Measurements from ENCODE around the gene LRMDA. TPM values are rescaled to one million over a fixed set of nuclear protein-coding genes. Genes with fewer than 3 reads are reported as not detected.

The LRMDA gene
- total RNA-seq, 1 experiment from 2014 or later = not detected

GRCh38 chr10:75586814-75587213 is 155.4 kb downstream of the LRMDA start:
- CTCF ChIA-PET = no interaction called here
- H3K36me3 ChIP-seq (ENCODE audit: insufficient read depth, low read length, poor library complexity, severe bottlenecking) = no peaks in the 10 kb centered on the region
- H3K27ac ChIP-seq (ENCODE audit: low read depth, low read length, poor library complexity, severe bottlenecking) = no peak overlapping the region
- no peak for TF ChIP-seq EZH2 (IDR thresholded peaks at IDR 0.05; ENCODE audit: borderline replicate concordance, low read depth, low read length, poor library complexity, severe bottlenecking)
- H3K4me3 ChIP-seq (ENCODE audit: low read depth, low read length, poor library complexity, severe bottlenecking) = no peak overlapping the region
- BruUV-seq (replicated peaks) = no TSS peak
- POLR2A ChIA-PET (ENCODE audit: low non-redundant PET) = interaction anchor here (0.6 kb wide), 1 partner anchor 1374 kb away, joined by 15 read pairs; no protein-coding TSS in a partner anchor
- no peaks in the 10 kb centered on the region for H3K4me1 ChIP-seq (ENCODE audit: insufficient read depth, low read length, poor library complexity, severe bottlenecking)
- H3K9me3 ChIP-seq (ENCODE audit: low read depth, low read length, poor library complexity, severe bottlenecking) = peaks cover 4% of the 10 kb centered on the region
- intact Hi-C loops (cut with micrococcal nuclease; ENCODE audit: unreplicated experiment) = no loop called here
- peaks cover 6% of the 10 kb centered on the region for H3K27me3 ChIP-seq (replicated peaks; ENCODE audit: insufficient read depth, low read depth, low read length, poor library complexity)
- DNase-seq (ENCODE audit: low spot score) = no peak

- ChIA-PET POLR2A (ENCODE audit: low non-redundant PET) (no interaction called here), CTCF (no interaction called here)
- no peak overlapping the region for H3K4me3 ChIP-seq (ENCODE audit: low read depth, low read length, poor library complexity, severe bottlenecking)
- H3K36me3 ChIP-seq (ENCODE audit: insufficient read depth, low read length, poor library complexity, severe bottlenecking) = no peaks in the 10 kb centered on the region
- H3K4me1 ChIP-seq (ENCODE audit: insufficient read depth, low read length, poor library complexity, severe bottlenecking) = no peaks in the 10 kb centered on the region
- intact Hi-C loops (cut with micrococcal nuclease; ENCODE audit: unreplicated experiment) = no loop called here
- no peak for TF ChIP-seq EZH2 (IDR thresholded peaks at IDR 0.05; ENCODE audit: borderline replicate concordance, low read depth, low read length, poor library complexity, severe bottlenecking)
- TF ChIP-seq CTCF (conservative IDR thresholded peaks at IDR 0.05; ENCODE audit: low read depth, low read length) = no peak
- peaks cover 10% of the 10 kb centered on the region for H3K27me3 ChIP-seq (replicated peaks; ENCODE audit: insufficient read depth, low read depth, low read length, poor library complexity)
- H3K9me3 ChIP-seq (ENCODE audit: low read depth, low read length, poor library complexity, severe bottlenecking) = no peaks in the 10 kb centered on the region
- H3K27ac ChIP-seq (ENCODE audit: low read depth, low read length, poor library complexity, severe bottlenecking) = no peak overlapping the region
- no peak for DNase-seq (ENCODE audit: low spot score)
- no TSS peak for BruUV-seq (replicated peaks)
These were observed 156.6 kb downstream of the LRMDA start for GRCh38 chr10:75588031-75588430.

- ChIA-PET POLR2A (ENCODE audit: low non-redundant PET) (interaction anchor here (0.5 kb wide), 1 partner anchor 15 kb away, joined by 3 read pairs; no protein-coding TSS in a partner anchor), CTCF (interaction anchor here (0.7 kb wide), 1 partner anchor 8 kb away, joined by 3 read pairs; no protein-coding TSS in a partner anchor)
- intact Hi-C loops (cut with micrococcal nuclease; ENCODE audit: unreplicated experiment) = no loop called here
- no peak for DNase-seq (ENCODE audit: low spot score)
- TF ChIP-seq CTCF (conservative IDR thresholded peaks at IDR 0.05; ENCODE audit: low read depth, low read length) (no peak), EZH2 (IDR thresholded peaks at IDR 0.05; ENCODE audit: borderline replicate concordance, low read depth, low read length, poor library complexity, severe bottlenecking) (no peak)
- Histone ChIP-seq H3K27ac (ENCODE audit: low read depth, low read length, poor library complexity, severe bottlenecking) (no peak overlapping the region), H3K9me3 (ENCODE audit: low read depth, low read length, poor library complexity, severe bottlenecking) (no peaks in the 10 kb centered on the region), H3K4me1 (ENCODE audit: insufficient read depth, low read length, poor library complexity, severe bottlenecking) (no peaks in the 10 kb centered on the region), H3K27me3 (replicated peaks; ENCODE audit: insufficient read depth, low read depth, low read length, poor library complexity) (peaks cover 17% of the 10 kb centered on the region), H3K4me3 (ENCODE audit: low read depth, low read length, poor library complexity, severe bottlenecking) (no peak overlapping the region), H3K36me3 (ENCODE audit: insufficient read depth, low read length, poor library complexity, severe bottlenecking) (no peaks in the 10 kb centered on the region)
- no TSS peak for BruUV-seq (replicated peaks)
These were observed 158.7 kb downstream of the LRMDA start for GRCh38 chr10:75589895-75590654.
